ENCODE measurements around the gene TCEA2. TPM values are rescaled to one million over a fixed set of nuclear protein-coding genes. Genes with fewer than 3 reads are reported as not detected.
A peak's percentile ranks its signal among the peaks of the same experiment; 100 is the strongest.

TCEA2 gene
- total and polyA plus RNA-seq, 2 of the 13 experiments (the other 11 are each of a cell fraction or from before 2014, with no cell fraction given), result 28.1 to 33.7 TPM

DNA sequence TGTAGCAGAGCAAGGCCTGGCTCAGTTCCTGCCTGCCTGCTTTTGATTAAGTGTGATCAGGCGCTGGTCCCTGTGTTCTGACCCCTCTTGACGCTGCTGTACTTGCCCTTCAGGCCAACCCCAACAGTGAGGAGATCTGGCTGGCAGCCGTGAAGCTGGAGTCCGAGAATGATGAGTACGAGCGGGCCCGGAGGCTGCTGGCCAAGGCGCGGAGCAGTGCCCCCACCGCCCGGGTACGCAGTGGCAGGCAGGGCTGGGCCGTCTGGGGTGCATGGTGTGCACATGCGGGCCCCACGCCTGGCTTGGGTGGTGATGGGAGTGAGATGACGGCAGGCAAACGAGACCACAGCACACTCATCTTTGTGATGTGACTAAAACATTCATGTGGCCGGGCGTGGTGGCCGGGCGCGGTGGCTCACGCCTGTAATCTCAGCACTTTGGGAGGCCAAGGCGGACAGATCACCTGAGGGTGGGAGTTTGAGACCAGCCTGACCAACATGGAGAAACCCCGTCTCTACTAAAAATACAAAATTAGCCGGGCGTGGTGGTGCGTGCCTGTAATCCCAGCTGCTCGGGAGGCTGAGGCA, 37.1 kb upstream of the TCEA2 start (continued):
- 0 out of 2 replicates have a peak, but pooled peaks have one; percentile 57 for TF ChIP-seq ZC3H13 (CRISPR knock-in tag; IDR thresholded peaks at IDR 0.05)
- TF ChIP-seq, protein P1, sequence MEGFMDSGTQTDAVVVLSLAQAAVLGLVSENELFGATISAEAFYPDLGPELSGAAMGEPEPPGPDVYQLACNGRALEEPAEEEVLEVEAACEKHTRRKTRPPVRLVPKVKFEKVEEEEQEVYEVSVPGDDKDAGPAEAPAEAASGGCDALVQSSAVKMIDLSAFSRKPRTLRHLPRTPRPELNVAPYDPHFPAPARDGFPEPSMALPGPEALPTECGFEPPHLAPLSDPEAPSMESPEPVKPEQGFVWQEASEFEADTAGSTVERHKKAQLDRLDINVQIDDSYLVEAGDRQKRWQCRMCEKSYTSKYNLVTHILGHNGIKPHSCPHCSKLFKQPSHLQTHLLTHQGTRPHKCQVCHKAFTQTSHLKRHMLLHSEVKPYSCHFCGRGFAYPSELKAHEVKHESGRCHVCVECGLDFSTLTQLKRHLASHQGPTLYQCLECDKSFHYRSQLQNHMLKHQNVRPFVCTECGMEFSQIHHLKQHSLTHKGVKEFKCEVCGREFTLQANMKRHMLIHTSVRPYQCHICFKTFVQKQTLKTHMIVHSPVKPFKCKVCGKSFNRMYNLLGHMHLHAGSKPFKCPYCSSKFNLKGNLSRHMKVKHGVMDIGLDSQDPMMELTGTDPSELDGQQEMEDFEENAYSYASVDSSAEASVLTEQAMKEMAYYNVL (CRISPR knock-in tag; IDR thresholded peaks at IDR 0.05; ENCODE audit: borderline replicate concordance), result no peak
- TF ChIP-seq ZNF446 (CRISPR knock-in tag; IDR thresholded peaks at IDR 0.05), result 0 out of 2 replicates have a peak, but pooled peaks have one; percentile 39
- TF ChIP-seq ZNF274 (CRISPR knock-in tag; IDR thresholded peaks at IDR 0.05), result 0 out of 2 replicates have a peak, but pooled peaks have one; percentile 23
- TF ChIP-seq ZKSCAN8 (CRISPR knock-in tag; IDR thresholded peaks at IDR 0.05; ENCODE audit: borderline replicate concordance), result no peak
- TF ChIP-seq, protein P2, sequence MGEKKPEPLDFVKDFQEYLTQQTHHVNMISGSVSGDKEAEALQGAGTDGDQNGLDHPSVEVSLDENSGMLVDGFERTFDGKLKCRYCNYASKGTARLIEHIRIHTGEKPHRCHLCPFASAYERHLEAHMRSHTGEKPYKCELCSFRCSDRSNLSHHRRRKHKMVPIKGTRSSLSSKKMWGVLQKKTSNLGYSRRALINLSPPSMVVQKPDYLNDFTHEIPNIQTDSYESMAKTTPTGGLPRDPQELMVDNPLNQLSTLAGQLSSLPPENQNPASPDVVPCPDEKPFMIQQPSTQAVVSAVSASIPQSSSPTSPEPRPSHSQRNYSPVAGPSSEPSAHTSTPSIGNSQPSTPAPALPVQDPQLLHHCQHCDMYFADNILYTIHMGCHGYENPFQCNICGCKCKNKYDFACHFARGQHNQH (CRISPR knock-in tag; IDR thresholded peaks at IDR 0.05), result no peak
- TF ChIP-seq, protein P3, sequence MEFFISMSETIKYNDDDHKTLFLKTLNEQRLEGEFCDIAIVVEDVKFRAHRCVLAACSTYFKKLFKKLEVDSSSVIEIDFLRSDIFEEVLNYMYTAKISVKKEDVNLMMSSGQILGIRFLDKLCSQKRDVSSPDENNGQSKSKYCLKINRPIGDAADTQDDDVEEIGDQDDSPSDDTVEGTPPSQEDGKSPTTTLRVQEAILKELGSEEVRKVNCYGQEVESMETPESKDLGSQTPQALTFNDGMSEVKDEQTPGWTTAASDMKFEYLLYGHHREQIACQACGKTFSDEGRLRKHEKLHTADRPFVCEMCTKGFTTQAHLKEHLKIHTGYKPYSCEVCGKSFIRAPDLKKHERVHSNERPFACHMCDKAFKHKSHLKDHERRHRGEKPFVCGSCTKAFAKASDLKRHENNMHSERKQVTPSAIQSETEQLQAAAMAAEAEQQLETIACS (CRISPR knock-in tag; IDR thresholded peaks at IDR 0.05), result no peak
- TF ChIP-seq ZNF354B (CRISPR knock-in tag; IDR thresholded peaks at IDR 0.05), result no peak
